Renal cortex interstitium (tissue), 11 donors: Measurements from ENCODE around the gene ZBTB42. TPM values are rescaled to one million over a fixed set of nuclear protein-coding genes. Genes with fewer than 3 reads are reported as not detected.

ENCODE experiments used
- DNase-seq, 11 donors: peaks; one replicate each; pipeline ENCODE4 v3.0.0-alpha.2; 2013; ENCODE audit warnings: low read depth in 9 of 11, low spot score in 4 of 11; ENCODE audit errors: extremely low read depth in 1 of 11
- polyA plus RNA-seq, 3 donors: library from polyadenylated mRNA; unstranded; fragments of 120-200 nt; gene quantifications; one replicate each; pipeline ENCODE4 v1.2.1, GENCODE V29; 2013; ENCODE audit not compliant: insufficient read length in 3 of 3

Gene ZBTB42
- polyA plus RNA-seq, 3 donors, result 3.9 to 4.8 (median 4.7) TPM

DNA sequence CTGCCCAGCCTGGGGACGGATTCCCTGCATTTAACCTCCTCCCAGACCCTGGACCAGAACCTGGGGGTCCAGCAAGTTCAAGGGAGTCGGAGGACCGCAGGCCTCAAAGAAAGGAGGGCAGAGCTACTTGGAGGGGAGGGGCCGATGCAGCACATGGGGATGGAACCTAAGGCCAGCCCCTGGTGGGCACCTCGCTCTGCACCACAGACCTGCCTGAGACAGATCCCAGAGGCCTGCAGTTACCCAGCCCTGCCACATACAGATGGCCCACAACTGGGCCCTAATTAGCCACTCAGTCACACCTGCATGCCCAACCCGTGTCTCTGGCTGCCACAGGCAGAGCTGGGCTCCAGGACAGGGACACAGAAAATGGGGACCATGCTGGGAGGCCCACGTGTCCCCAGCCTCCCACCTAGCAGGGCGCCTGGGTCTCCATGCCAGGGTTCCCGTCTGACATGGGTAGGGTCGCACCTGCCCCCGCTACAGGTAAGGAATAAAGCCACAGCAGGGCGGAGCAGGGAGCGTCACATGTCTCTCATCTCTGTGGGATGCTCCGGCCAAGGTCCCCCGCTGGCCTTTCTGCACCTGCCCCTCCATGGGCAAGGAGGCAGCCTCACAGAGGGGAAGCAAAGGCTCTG lies 22.1 kb upstream of the ZBTB42 start:
- no peak for DNase-seq

GRCh38 chr14:104779776-104780512 lies 21.0 kb upstream of the ZBTB42 start:
- no peak for DNase-seq

DNA sequence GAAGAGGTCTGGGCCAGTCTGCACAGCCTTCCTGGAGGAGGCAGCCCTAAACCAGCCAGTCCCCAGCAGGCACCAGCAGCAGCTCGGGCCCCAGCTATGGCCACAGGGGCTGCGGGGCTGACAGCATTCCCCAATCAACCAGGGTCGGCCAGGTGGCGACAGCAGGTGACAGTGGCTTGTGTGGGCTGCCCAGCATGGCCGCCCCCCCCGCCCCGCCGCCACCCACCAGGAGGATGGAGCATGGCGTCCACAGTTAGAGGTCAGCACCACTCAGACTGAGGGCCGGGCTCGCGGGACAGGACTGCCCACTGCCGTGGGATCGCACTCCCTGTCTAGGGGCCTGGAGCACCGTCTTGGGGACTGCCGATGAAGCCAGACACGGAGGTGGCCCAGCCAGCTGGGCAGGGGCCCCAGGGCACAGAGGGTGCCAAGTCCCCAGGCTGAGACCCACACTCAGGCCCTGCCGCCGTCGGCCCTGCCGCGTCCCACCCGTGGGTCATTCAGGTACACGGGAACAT lies 20.3 kb upstream of the ZBTB42 start:
- no peak for DNase-seq

DNA sequence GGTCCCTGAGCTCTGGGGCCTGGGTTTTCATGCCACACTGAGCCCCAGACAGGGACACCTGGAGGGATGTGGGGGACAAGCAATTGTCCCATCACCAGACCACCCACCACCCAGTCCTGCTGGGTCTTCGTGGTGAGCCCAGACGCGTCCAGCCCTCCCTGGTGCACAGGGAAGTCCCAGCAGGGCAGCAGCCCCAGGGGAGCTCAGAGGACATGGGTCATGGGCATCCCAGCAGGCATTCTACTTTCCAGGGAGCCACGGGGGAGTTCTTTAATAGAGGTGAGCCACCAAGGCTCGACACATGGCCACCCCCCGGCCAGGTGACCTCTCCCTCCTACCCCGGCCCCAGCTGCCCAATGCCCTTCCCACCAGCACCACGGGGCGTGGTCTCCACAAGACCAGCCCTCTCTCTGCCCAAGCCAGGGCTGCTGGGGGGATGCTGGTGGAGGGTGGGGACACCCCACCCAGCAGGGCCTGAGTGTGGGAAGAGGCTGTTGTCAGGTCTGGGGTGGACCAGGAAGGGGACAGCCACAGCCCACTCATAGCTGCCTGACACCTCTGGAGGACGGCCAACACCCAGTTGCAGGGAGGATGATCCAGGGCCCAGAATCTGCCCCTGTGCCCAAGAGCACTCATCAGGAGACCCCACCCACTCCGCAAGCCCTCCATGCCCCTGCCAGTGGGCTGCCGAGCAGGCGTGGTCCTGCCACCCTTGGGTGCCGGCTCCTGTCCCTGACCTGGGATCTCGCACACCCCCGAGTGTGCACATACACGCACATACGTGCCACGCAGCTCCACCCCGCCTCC lies 19.4 kb upstream of the ZBTB42 start:
- DNase-seq, result no peak

DNA sequence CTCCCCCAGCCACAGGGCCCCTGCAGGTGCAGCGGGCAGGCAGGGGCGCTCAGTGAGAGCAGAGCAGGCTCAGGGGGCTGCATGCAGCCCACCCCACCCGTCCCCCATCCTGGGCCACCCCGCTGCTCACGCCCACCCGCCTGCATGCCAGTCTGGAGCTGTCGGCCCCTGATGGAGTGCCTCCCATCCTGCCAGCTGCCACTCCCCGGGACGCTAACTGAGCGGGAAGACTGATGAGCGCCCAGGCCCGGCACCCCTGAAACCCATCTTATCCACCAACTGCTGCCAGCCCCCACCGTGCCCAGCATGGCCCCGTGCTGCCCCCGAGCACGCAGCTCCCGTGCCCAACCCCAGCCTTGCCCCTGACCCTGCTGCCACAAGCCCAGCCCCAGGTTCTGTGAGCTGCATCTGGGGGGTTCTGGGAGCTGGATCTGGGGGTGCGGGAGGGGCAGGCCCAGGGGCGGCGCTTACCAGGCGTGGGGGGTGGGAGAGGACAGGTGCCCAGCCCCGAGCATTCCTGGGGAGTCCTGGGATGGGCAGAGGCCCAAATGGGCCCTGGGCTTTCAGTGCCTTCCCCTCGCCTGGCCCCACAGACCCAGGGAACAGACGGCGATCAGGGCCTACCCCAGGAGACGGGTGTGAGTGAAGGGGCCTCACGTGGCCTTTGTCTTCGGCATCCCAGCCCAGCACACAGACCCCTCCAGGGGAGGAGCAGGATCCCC lies 18.7 kb upstream of the ZBTB42 start:
- no peak for DNase-seq

DNA sequence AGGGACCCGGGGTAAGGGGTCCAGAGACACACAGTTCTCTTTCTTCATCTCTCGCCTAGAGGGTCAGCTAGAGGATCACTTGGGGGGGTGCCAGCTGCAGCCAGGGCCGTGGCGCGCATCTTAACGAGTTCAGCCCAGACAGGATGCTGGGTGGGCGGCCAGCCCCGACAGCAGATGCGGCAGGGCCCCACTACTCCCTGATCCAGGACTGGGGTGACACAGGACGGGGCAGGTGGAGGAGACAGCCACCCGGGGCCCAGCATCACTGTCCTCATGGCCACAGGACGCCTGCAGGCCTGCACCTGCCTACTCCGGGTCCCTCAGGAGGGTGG lies 18.1 kb upstream of the ZBTB42 start:
- no peak for DNase-seq

DNA sequence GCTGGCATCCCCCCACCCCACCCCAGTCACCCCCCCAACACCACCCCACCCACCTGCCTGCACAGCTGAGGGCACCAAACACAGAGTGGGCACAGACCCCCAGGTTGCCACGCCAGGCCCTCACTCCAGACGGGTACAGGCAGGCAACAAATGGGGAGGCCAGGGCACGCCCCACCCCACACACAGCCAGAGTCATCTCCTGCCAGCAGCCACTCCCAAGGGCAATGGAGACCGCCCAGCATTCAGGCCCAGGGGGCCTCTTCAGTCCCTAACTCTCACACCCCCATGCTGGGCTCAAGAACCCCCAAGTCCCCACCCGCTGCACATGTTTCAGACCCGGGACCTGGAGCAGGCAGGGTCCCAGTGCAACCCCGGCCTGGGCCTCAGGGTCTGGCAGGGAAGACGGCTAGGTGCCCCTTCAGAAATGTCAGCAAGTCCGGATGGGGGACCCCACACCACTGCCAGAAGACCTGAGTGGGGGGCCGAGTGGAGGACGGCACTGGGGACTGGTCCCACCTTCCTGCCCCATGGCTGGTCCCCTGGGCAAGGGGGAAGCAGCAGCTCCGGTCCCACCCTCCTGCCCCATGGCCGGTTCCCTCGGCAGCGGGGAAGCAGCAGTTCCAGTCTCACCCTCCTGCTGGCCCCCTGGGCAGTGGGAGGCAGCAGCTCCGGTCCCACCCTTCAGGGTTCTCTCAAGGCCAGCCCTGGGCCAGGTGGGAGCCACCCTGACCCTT lies 17.2 kb upstream of the ZBTB42 start:
- DNase-seq, result no peak

DNA sequence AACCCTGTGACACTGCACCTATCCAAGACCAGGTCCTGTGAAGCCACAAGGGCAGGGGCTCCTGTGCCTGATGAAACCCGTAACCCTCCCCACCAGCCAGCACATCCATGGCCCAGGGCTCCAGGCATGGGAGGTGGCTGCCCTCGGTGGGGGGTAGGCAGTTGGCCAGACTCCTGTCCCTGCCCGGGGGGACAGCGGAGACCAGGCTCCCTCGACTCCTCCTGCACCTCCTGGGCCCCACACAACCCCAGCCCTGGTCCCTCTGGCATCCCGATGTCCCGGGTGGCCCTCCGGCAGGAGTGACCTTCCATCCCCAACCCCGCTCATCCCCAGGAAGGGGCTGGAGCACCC lies 16.7 kb upstream of the ZBTB42 start:
- DNase-seq, result no peak

- no peak for DNase-seq
Measured at GRCh38 chr14:104784846-104785707, 15.8 kb upstream of the ZBTB42 start.

DNA sequence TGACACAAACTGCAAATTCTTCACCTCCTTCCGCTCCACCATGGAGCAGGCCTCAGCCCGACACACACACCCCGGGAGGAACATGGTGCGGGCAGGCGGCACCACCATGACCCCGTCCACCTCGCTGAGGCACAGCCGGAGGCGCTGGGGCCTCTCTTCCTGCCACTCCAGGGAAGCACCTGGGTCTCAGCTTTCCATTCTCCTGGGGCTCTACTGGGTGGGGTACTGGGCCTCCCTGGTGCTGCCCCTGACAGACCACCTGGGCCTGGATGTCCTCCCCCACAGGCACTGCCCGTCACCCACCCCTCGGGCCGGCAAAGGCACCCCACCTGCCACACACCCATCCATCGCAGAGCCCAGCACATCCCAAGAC lies 15.2 kb upstream of the ZBTB42 start:
- no peak for DNase-seq

DNA sequence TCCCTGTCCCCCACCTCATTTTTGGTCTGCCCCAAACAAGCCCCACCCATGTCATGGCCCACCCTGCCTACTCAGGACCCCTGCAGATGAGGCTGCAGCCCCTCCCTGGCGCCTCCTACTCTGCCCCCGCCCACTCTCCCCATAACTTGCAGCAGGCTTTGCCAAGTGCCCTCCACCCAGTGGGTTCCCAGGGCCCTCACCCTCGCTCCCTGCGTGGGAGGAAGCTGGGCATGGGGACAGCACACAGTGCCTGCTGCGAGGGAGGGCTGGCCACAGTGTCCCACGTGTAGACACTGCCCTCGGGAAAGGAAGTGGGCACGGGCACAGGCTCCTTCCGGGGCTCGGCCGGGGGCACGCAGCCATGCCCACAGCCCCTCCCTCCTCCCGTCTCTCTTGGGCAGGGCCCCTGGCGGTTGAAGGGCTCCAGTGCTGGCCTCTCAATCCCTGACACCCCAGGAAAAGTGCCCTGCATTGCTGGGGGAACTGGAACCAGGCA lies 14.8 kb upstream of the ZBTB42 start:
- no peak for DNase-seq

DNA sequence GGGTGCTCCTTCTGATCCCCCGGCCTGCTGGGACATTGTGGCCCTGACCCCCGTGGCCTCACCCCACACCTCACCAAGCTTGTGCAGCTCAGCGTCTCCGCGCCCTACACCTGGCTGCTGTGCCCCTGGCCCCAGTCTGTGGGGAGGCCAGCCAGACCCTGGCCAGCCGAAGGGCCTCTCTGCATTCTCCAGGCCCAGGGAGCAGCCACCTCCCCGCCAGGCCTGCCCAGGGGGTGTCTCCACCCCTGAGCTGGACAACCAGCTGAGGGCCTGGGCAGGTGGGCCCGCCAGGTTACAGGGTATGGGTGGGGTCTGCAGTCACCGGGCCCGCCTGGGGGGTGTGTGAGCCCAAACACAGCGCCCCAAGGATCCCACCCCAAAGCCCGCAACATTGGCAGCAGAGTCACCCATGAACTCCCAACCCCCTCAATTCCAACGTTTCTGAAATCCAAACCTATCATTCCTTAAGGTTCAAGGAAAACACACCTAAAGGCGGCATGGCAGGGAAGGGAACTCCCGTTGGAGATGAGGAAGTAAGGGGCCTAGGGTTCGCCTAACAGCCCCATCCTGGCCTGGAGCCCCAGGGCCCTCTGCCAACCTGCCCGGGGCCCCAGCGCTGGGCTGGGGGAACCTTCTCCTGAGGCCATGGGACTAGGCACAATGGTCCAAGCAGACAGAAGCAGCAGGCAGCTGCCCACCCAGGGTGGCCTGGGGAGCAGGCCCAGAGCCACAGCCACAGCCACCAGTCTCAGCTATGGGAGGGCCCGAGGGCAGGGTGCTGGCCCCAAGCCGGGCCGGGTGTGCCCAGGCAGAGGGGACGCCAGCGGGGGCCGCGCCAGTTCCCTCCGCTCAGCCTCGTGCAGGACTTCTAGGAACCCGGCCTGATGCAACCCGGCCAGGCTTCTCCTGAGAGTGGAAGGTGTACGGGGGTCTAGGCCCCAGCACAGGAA lies 13.9 kb upstream of the ZBTB42 start:
- DNase-seq, result no peak

DNA sequence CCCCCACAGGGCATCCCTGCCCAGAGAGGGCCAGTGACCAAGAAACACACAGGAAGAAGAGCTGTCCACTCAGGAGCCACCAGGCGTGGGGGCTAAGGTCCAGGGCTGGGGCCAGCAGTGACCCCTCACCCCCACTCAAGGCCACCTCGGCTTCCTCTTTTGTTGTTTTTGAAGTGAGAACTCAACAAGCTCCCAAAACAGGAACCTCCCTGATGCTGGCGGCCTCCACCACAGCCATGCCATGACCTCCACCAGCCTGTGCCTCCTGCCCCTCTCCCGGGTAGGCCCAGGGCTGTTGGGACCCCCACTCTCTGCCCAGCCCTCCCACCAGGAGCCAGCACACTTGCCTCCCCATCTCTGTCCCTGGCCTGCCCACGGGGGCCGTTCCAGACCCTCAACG lies 13.2 kb upstream of the ZBTB42 start:
- no peak for DNase-seq

DNA sequence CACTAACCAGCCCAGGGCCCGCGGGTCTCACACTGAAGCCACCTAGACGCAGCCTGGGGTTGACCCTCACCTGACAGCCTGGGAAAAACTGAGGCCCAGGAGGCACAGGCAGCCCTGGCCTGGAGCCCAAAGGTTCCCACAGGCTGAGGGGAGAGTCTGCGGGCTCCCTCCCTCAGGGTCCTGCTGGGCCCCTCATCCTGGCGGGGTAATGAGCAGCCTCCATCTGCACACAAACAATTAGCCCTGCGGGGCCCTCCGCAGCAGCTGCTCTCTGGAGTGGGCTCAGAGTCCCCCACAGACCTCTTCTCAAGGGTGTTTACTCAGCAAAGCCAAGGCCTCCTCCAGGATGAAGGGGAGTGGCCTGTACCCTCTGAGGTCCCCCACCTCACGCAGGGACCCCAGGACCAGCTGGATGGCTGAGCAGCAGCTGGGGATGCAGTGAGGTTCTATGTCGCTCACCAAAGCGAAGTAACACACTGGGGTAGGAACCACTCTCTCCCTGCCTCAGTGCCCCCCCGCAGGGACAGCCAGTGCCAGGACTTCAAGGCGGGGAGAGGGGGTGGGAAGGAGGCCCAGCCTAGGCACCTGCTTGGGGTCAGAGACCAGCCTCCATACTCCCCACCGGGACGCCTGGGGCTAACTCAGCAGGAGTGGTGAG lies 12.6 kb upstream of the ZBTB42 start:
- DNase-seq, result no peak

DNA sequence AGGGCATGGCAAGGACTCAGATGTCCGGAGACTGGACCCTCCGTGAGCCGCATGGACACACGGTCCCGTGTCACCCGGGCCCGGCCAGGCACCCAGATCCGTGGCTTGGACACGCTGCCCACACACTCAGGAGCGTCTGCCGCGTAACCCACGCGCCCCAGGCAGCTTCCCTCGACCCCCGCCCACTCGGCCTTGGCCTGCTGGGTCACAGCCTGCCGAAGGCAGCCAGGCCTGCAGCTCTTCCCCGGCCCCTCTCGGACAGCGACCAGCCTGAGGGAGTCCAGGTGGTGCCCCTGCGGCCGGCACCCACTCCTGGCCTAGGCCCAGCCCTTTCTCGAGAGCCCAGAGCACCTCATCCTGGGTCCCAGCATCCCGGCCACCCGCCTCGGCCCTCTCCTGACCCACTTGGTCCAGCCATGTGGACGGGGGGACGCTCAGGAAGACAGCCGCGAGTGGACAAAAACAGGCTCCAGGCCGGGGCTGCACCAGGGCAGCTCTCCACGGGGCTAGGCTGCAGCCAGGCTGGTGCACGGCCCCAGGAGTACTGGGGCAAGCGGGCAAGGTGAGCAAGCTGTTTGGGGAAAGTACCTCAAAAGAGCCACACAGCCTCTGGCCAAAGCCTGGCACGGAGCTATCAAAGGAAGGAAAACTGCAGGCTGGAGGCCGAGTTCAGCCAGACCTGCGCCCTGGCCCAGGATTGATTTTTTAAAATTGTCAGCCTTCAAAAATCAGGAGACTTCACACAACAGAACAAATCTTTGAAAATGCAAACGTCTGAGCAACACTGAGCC lies 11.8 kb upstream of the ZBTB42 start:
- no peak for DNase-seq
